Testis (tissue), 2 donors: ENCODE data around the gene FOLR3.
"Not testable (repeated sequence)": the region's sequence is repeated elsewhere in the genome, so short reads cannot be mapped to it uniquely, and the experiment has no call there.

ENCODE experiments used
- CTCF ChIP-seq, 3 experiments: fragments of 450-650 bp in 2 of 3; fragments of 200-600 bp in 1 of 3; sonication (generic) in 1 of 3; IDR thresholded peaks; one replicate each; pipeline ENCODE4 v1.5.1; 2016 to 2019; ENCODE audit warnings: antibody characterized with exemption in 3 of 3, mild to moderate bottlenecking in 2 of 3, moderate library complexity in 1 of 3
- POLR2A ChIP-seq: fragments of 450-650 bp; IDR thresholded peaks from one replicate; pipeline ENCODE4 v1.6.1; 2017; ENCODE audit warnings: antibody characterized with exemption, mild to moderate bottlenecking, moderate library complexity

GRCh38 chr11:72142543-72142942 lies 7.0 kb downstream of the FOLR3 start:
- not testable (repeated sequence) for TF ChIP-seq CTCF (IDR thresholded peaks at IDR 0.05); POLR2A
